Measurements from ENCODE around the gene LRRC27.
"Not testable (repeated sequence)": the region's sequence is repeated elsewhere in the genome, so short reads cannot be mapped to it uniquely, and the experiment has no call there.

Gene LRRC27

DNA sequence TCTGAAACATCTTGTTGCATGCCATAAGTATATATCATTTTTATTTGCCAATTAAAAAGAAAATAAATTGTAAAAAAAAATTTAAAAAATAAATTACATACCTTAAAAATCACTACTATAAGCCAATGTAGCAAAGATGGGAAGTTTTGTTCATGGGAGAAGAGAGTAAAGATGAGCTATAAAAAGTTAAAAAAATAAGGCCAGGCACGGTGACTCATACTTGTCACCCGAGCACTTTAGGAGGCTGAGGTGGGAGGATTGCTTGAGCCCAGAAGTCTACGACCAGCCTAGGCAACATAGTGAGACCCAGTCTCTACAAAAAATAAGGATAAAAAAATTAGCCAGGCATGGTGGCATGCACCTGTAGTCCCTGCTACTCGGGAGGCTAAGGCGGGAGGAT lies 15.9 kb upstream of the LRRC27 start:
- no peak for DNase-seq

DNA sequence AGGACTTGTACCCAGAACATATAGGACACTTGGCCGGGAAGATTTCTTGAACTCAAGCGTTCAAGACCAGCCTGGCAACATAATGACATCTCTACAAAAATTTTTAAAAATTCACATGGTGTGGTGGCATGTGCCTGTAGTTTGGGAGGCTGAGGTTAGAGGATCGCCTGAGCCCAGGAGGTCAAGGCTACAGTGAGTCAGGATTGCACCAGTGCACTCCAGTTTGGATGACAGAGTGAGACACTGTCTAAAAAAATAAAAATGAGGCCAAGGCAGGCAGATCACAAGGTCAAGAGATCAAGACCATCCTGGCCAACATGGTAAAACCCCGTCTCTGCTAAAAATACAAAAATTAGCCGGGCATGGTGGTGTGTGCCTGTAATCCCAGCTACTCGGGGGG lies 14.5 kb upstream of the LRRC27 start:
- not testable (repeated sequence) for DNase-seq

- no peak for DNase-seq
Measured at GRCh38 chr10:132319853-132320653, 11.9 kb upstream of the LRRC27 start.

- DNase-seq = no peak
Measured at GRCh38 chr10:132320654-132321469, 11.1 kb upstream of the LRRC27 start.

- DNase-seq = no peak
Measured at GRCh38 chr10:132321726-132322125, 10.3 kb upstream of the LRRC27 start.

DNA sequence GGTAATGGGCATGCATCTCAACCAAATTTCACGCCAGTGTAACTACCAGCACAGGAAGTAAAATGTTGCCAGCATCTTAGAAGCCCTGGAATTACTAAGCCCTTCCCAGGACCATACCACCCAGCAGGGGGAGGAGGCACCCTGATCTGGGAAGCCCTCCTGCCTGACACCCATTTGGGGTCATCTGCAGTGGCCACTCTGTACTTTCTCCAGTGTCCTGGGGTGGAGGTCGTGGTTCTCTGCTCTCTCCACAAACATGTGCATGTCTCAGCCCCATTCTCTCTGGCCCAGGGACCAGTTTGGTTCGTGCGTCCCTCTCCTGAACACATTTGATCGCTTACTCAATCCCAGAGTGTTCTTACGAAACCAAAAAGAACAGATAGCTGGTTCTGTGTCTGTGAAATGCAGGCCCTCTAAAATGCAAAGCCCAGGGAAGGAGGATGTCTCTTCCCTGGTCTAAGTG lies 9.4 kb upstream of the LRRC27 start:
- DNase-seq = no peak

DNA sequence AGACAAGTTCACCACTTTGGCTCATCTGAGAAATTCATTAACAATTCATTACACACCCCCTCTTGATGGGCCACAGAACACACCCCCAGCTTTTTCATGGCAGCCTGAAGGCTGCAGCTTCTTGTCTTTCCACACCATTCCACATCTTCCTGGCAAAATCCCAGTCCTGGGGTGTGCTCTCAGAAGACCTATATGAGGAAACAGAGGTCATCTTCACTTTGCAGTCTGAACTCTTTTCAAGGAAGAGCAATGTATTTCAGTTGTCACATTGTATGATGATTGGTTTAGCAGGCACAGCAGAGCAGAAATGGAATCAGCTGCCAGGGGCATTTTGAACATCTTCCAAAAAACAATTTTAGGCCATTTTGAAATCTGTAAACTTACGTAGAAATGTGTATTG lies 7.8 kb upstream of the LRRC27 start:
- DNase-seq = no peak

GRCh38 chr10:132326344-132326889 lies 5.6 kb upstream of the LRRC27 start:
- no peak for DNase-seq

DNA sequence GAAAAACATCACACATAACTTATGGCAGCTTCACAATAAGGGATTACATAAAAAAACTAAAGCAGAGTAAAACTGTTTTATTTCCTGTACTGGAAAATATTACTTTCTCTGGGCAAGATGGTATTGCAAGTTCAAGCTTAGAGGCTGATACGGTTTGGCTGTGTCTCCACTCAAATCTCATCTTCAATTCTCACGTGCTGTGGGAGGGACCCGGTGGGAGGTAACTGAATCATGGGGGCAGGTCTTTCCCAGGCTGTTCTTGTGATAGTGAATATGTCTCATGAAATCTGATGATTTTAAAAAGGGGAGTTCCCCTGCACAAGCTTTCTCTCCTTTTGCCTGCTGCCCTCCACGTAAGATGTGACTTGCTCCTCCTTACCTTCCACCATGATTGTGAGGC lies 5.1 kb upstream of the LRRC27 start:
- peak; percentile 39 for DNase-seq

DNA sequence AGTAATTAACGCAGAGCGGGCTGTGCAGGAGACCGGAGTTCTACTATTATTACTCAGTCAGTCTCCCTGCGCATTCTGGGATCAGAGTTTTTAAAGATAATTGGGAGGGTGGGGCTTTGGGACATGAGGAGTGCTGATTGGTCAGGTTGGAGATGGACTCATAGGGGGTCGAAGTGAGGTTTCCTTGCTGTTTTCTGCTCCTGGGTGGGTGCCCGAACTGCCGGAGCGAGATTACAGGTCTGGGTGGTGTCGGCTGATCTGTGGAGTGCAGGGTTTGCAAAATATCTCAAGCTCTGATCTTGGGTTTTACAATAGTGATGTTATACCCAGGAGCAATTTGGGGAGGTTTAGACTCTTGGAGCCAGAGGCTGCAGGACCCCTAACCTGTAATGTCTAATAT lies 3.9 kb upstream of the LRRC27 start:
- no peak for DNase-seq

GRCh38 chr10:132328738-132329137 lies 3.3 kb upstream of the LRRC27 start:
- DNase-seq = no peak

DNA sequence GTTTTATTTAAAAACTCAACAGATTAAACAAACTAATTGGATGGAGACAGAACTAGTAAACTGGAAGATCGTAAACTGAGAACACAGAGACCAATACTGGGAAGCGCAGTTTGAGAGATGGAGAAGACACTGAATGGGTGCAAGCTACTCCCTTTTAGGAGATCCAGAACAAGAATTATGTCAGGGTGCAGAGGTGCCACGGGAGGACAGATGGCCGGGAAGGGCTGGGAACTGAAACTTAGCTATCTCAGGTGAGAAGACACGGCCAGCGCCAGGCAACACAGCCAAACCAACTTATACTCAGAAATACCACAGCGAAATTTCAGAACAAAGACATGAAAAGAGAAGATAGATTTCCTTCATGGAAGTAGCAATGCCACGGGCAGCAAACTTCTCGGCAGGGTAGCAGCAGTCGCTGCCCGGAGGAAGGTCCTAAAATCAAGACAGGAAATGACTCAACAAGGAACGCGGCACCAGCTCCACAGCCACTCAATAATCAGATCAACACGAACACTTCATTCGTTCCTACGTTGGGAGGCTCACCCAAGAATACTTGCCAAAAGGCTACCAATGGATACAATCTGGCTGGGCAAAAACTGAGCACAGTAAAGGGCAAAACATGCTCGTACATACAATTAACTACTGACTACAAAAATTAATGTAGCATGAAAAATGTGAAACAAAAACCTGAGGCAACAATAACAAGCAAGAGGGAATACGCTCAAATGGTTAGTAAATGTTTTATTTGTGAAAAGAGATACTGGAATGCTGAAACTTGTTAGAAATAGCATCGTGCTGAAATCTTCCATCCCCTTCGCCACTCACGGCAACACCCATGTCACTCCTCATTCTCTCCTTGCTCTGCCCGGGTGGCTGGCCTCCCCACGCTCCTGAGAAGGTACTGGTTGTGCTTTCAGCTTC lies 2.2 kb upstream of the LRRC27 start:
- DNase-seq = peak; percentile 18

DNA sequence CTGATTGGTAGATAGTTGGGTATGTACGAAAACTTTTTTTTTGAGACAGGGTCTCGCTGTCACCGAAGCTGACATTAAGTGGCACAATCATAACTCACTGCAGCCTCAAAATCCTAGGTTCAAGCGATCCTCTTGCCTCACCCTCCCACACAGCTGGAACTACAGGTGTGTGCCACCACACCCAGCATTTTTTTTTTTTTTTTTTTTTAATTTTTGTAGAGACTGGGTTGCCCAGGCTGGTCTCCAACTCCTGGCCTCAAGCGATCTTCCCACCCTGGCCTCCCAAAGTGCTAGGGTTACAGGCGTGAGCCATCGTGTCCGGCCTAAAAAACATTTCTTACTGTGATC lies 1.5 kb upstream of the LRRC27 start:
- no peak for DNase-seq

DNA sequence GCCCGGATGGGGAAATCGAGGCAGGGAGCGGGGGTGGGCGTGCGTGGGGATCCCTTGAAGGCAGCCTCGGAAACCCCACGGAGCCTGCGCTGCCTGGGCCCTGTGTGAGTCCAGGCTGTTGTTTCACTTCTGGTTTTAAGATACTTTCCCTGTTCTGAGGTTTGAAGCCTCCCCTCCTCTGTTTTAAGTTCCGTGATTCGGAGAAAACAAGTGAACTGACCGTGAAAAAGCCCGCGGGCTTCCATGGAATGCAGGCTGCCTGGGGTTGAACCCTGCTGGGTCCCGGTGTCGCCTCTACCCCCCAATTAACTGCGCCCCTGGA lies 401 bp downstream of the LRRC27 start:
- DNase-seq = no peak

- no peak for DNase-seq
Measured at GRCh38 chr10:132333386-132333785, 1.4 kb downstream of the LRRC27 start.

DNA sequence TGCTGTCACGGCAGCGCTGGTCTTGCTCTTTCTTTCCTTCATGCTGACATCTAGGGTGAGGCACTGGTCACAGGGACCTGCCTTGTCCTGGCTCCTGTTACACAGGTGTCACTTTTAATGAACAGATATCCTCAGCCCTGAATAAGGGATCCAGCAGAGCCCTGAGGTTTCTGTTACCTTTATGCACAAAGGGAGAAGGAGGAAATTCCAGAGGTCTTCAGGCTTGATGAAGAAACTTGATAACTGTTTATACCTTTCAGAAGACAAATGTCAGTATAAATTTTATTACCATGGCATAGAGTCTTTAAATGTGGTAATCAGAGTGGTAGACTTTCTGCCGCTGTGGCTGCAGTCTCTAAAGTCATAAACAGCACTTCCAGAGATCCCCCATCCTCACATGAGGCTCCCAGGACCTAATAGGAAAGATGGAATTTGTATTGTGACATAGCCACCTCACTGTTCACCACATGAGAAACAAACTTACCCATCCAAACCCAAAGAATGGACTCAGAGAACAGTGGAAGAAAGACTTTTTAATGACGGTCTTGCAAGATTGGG lies 2.7 kb downstream of the LRRC27 start:
- no peak for DNase-seq

GRCh38 chr10:132335189-132336063 lies 3.4 kb downstream of the LRRC27 start:
- no peak for DNase-seq

DNA sequence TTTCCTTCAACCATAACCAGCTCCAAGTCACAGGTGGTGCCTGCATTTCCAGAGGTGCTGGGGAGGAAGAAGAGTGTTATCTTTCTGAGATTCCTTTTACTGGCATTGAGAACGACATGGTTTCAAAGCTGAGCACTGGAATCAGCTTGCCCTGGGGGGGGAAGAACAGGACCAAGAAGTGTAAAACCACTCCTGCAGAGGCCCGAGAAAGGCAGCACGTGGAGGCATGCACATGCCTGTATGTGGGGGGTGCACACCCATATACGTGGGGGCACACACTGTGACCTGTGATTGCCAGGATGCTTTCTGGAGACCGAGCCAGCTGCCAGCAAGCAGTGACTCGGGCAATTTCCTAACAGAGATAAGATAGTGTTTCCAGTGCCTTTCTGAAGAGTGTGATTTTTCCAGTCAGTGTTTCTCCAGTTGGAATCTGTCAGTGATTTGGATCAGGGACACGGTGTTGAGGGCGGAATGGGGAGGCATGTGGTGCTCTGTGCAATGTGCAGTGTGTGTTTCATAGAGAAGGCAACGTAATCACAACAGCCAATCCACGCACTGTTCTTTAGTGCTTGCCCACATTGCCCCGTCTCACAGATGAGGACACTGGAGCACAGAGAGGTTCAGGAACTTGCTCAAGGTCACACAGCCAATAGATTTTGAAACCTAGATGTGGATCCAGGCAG lies 4.2 kb downstream of the LRRC27 start:
- DNase-seq = no peak

- no peak for DNase-seq
Measured at GRCh38 chr10:132336919-132337407, 5.0 kb downstream of the LRRC27 start.

DNA sequence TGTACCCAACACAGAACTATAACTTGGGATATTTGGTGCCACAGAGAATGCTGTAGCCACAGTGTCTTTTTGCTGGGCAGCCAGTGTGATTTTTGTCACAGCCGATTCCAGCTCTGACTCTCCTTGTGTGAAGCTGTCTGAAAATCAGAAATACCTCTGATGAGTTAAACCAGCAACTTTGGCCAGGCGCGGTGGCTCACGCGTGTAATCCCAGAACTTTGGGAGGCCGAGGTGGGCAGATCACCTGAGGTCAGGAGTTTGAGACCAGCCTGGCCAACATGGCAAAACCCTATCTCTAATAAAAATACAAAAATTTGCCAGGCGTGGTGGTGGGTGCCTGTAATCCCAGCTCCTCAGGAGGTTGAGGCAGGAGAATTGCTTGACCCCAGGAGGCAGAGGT lies 5.9 kb downstream of the LRRC27 start:
- not testable (repeated sequence) for DNase-seq

DNA sequence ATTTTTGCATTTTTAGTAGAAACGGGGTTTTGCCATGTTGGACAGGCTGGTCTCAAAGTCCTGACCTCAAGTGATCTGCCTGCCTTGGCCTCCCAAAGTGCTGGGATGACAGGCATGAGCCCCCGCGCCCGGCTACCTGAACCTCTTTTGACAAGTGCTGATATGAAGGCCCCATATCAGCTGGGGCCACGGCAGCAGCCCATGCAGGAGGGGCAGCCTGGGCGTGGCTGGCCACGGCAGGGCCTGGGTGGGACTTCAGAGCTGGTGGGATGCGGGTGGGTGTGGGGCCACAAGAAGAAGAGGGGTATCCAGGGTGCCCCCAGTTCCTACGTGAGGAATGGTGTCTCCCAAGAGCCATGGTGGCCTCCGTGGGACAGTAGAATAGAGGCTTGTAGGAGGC lies 6.9 kb downstream of the LRRC27 start:
- no peak for DNase-seq
